ENCODE results near the gene MYRIP.

Gene MYRIP

GRCh38 chr3:40216471-40216870, 407.1 kb downstream of the MYRIP start:
- no peak for DNase-seq (ENCODE audit: extremely low read depth in 1 of 2, low read depth in 1 of 2)

- no peak for DNase-seq (ENCODE audit: extremely low read depth in 1 of 2, low read depth in 1 of 2)
Observed at GRCh38 chr3:40223856-40224255, 414.4 kb downstream of the MYRIP start.

- no peak for DNase-seq (ENCODE audit: extremely low read depth in 1 of 2, low read depth in 1 of 2)
Observed at GRCh38 chr3:40224796-40225515, 415.5 kb downstream of the MYRIP start.

GRCh38 chr3:40226636-40227035, 417.2 kb downstream of the MYRIP start:
- no peak for DNase-seq (ENCODE audit: extremely low read depth in 1 of 2, low read depth in 1 of 2)

GRCh38 chr3:40228792-40229350, 419.5 kb downstream of the MYRIP start:
- no peak for DNase-seq (ENCODE audit: extremely low read depth in 1 of 2, low read depth in 1 of 2)

- DNase-seq (ENCODE audit: extremely low read depth in 1 of 2, low read depth in 1 of 2), result no peak
Observed at GRCh38 chr3:40229386-40229785, 420.0 kb downstream of the MYRIP start.

- DNase-seq (ENCODE audit: extremely low read depth in 1 of 2, low read depth in 1 of 2), result no peak
Observed at GRCh38 chr3:40229963-40230362, 420.6 kb downstream of the MYRIP start.

GRCh38 chr3:40230382-40230781, 421.0 kb downstream of the MYRIP start:
- no peak for DNase-seq (ENCODE audit: extremely low read depth in 1 of 2, low read depth in 1 of 2)

- no peak for DNase-seq (ENCODE audit: extremely low read depth in 1 of 2, low read depth in 1 of 2)
Observed at GRCh38 chr3:40232626-40233025, 423.2 kb downstream of the MYRIP start.

GRCh38 chr3:40237159-40237558, 427.8 kb downstream of the MYRIP start:
- DNase-seq (ENCODE audit: extremely low read depth in 1 of 2, low read depth in 1 of 2), result no peak

- no peak for DNase-seq (ENCODE audit: extremely low read depth in 1 of 2, low read depth in 1 of 2)
Observed at GRCh38 chr3:40237889-40238571, 428.6 kb downstream of the MYRIP start.

GRCh38 chr3:40240921-40241320, 431.5 kb downstream of the MYRIP start:
- DNase-seq (ENCODE audit: extremely low read depth in 1 of 2, low read depth in 1 of 2), result no peak

- DNase-seq (ENCODE audit: extremely low read depth in 1 of 2, low read depth in 1 of 2), result no peak
Observed at GRCh38 chr3:40242216-40242615, 432.8 kb downstream of the MYRIP start.

- DNase-seq (ENCODE audit: extremely low read depth in 1 of 2, low read depth in 1 of 2), result no peak
Observed at GRCh38 chr3:40242638-40243037, 433.2 kb downstream of the MYRIP start.

- no peak for DNase-seq (ENCODE audit: extremely low read depth in 1 of 2, low read depth in 1 of 2)
Observed at GRCh38 chr3:40243056-40243455, 433.6 kb downstream of the MYRIP start.

- no peak for DNase-seq (ENCODE audit: extremely low read depth in 1 of 2, low read depth in 1 of 2)
Observed at GRCh38 chr3:40247714-40248454, 438.5 kb downstream of the MYRIP start.

GRCh38 chr3:40248591-40248990, 439.2 kb downstream of the MYRIP start:
- no peak for DNase-seq (ENCODE audit: extremely low read depth in 1 of 2, low read depth in 1 of 2)

- no peak for DNase-seq (ENCODE audit: extremely low read depth in 1 of 2, low read depth in 1 of 2)
Observed at GRCh38 chr3:40249168-40249567, 439.8 kb downstream of the MYRIP start.

GRCh38 chr3:40254491-40254890, 445.1 kb downstream of the MYRIP start:
- DNase-seq (ENCODE audit: extremely low read depth in 1 of 2, low read depth in 1 of 2), result no peak

GRCh38 chr3:40254891-40255290, 445.5 kb downstream of the MYRIP start:
- no peak for DNase-seq (ENCODE audit: extremely low read depth in 1 of 2, low read depth in 1 of 2)

- no peak for DNase-seq (ENCODE audit: extremely low read depth in 1 of 2, low read depth in 1 of 2)
Observed at GRCh38 chr3:40255532-40255931, 446.1 kb downstream of the MYRIP start.

GRCh38 chr3:40258064-40258463, 448.7 kb downstream of the MYRIP start:
- no peak for DNase-seq (ENCODE audit: extremely low read depth in 1 of 2, low read depth in 1 of 2)
